HG03558 (cell line): ENCODE results near the gene PRPSAP2.
"Not testable (repeated sequence)": the region's sequence is repeated elsewhere in the genome, so short reads cannot be mapped to it uniquely, and the experiment has no call there.

Experiments
- ATAC-seq: cut with Tn5 transposase; IDR thresholded peaks from one replicate; pipeline ENCODE4 v1.9.1; 2021; ENCODE audit warnings: moderate number of reproducible peaks; ENCODE audit not compliant: unreplicated experiment; ENCODE audit errors: extremely low read depth

Gene PRPSAP2, protein sequence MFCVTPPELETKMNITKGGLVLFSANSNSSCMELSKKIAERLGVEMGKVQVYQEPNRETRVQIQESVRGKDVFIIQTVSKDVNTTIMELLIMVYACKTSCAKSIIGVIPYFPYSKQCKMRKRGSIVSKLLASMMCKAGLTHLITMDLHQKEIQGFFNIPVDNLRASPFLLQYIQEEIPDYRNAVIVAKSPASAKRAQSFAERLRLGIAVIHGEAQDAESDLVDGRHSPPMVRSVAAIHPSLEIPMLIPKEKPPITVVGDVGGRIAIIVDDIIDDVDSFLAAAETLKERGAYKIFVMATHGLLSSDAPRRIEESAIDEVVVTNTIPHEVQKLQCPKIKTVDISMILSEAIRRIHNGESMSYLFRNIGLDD

DNA sequence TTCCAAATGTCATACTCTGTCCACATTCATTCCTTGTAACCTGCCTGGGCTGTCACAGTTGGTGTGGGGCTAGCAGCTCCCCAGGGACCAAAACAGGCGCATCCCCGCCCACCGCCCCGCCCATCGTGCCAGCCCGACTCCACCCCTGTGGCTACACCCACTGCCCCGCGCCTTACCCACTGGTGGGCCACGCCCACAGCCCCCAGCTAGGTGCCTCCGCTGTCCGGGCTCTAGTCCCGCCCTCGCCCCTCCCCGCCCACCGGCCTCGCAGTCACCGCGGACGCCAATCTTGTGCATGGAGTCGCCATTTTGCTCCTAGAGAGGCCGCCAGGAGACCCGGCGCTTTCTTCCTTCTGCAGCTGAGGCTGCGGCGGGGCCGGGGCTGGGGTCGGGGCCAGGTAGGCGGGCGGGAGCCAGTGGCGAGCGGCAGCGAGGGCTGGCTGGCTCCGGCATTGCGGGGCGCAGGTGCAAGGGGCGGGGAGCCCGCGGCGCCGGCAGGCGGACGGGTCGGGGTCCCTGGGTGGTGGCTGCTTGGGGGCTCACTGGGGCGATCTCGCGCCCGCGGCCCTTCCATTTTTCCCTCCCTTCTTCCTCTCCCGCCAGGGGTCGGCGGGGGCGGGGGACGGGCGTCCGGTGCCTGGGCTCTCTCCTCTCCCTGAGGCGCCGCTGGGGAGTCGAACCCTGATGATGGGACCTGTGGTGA is at the start of gene PRPSAP2:
Gene PRPSAP2 (plus strand): TSS at position 268 of the 703 bp plus-strand sequence. CDS start 7,703 bp downstream, outside the sequence.
- peak; percentile 24 for ATAC-seq

DNA sequence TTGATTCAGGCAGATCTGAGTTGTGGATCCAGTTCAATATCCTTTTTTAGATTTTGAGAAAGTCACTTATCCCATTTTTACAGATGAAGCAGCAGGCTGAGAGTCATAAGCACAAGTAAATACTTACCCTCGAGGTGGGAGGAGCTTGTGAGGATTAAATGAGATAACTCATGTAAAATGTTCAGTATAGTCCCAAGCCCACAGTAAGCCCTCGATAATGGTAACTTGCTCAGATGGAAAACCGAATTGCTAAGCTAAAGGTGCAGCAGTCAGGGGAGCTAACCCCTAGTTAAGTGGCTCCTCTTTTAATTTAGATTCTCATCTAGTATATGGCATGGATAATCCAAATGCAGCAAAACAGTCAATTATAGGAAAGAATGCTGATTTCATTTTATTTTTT is 42.0 kb upstream of the PRPSAP2 start:
- not testable (repeated sequence) for ATAC-seq

DNA sequence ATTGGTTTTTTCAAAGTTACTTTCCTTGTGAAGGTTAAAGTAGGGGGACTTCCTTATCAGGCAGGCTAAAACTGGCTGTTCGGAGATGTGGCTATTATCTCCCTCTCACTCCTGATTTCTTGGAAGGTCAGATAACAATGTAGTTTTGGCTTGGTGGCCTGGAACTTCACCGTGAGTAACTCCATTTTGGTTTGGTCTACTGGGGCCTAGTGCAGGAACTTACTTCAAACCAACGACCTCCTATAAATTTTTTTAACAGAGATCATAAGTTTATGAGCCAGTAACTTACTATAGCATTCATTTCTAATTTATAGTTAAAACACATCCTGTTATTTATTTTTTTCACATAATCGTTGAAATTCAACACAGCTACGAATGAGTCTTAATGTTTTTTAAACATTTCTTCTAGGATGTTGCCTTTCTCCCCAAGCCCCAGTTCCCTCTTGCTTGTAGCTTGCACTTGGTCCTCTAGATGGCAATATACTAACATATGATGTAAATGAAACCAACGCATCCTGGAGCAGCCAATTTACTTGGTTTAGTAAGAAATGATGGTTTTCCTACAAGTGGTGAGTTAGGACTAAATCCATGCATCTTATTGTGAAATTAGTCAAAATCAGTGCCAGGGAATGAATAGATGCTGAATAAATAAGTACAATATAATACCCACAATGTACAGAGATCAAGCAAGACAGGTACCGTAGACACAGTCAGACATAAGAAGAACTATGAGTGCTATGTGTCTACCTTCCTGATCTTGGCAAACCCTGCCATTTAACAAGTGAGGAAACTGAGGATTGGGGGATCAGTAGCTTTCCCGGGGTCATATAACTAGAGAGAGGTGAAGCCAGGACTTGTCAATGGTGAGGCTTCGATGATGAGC is 41.2 kb upstream of the PRPSAP2 start:
- ATAC-seq: not testable (repeated sequence)

DNA sequence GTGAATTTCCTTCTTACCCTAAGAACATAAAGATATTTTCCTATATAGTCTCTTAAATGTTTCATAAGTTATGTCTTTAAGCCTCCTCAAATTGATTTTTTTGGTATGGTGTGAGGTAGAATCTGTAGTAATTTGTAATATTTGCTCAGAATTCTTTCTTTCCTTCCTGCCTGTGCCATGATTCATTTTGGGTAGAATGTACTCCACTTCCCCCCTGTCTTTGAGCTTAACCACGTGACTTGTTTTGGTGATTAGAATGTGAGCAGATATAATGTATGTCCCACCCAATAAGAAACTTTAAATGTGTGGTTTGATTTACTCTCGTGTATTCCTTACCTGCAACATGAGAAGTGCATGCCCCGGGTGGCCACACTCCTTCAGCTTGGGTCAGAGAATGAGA is 36.5 kb upstream of the PRPSAP2 start:
- ATAC-seq: not testable (repeated sequence)

DNA sequence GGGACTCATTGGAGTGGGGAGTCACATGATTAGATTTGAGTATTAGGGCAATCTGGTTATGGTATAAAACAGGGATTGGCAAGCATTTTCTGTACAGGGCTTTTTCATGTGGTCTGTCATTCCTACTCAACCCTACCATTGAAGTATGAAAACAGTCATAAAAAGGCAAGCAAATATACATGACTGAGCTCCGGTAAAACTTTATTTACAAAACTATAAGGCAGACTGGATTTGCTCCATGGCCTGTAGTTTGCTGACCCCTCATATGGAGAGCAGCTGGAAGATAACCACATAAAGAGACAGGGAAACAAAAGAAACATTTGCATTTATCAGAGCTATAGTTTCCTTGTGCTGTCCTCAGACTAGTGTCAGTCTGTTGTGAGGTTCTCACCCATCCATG is 30.3 kb upstream of the PRPSAP2 start:
- ATAC-seq: not testable (repeated sequence)

DNA sequence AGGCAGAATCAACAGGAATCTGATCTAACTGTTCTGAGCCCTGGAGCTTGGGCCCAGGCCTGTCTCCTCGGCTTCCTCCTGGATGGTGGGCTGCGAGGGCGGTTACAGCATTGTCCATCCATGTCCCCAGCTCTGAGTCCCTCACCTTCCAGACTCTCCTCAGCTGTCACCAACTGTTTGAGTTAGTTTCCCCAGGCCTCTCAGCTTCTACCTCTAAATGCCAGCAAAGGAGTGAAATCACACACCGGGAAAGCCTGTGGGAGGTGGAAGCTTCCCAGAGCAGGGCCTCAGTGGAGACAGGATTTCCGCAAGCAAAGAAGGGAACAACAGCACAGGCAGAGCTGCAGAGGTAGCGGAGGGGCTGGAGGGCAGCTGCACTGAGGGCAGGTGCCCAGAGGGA is 9.4 kb upstream of the PRPSAP2 start:
- ATAC-seq: no peak

DNA sequence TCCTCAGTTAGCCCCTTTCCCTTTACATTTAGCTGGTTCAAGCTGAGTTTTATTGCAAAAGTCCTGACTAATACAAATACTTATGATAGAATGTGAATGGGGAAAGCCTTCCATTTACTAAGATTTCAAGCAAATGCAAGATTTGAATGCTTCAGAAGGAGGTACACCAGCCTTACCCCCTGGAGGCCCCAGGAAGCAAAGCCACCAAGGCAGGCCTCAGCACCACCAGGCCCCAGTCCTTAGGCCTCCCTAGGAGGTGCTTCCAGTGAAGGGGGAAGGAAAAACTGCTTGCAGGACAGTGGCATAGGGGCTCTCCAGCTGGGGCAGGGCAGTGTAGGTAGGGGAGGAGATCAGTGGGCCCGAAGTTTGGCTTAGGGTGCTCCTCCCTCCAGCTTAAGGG is 7.3 kb upstream of the PRPSAP2 start:
- no peak for ATAC-seq

DNA sequence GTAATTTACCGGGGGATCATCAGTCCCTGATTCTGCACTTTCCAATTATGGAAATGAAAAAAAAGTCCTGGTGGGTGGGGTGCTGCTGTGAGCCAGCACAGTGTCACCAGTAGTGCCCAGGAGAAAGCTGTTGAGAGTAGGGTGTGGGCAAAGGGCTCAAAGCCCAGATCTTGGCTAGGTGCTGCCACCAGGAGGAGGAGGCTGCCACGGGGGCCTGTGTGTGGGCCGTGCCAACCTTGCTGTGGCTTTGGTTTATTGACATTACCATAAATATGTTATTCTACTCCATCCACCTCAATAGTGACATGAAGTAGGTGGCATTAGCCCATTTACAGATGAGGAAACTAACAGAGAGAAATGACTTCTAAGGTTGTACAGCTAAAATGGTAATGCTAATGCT is 6.7 kb upstream of the PRPSAP2 start:
- no peak for ATAC-seq

DNA sequence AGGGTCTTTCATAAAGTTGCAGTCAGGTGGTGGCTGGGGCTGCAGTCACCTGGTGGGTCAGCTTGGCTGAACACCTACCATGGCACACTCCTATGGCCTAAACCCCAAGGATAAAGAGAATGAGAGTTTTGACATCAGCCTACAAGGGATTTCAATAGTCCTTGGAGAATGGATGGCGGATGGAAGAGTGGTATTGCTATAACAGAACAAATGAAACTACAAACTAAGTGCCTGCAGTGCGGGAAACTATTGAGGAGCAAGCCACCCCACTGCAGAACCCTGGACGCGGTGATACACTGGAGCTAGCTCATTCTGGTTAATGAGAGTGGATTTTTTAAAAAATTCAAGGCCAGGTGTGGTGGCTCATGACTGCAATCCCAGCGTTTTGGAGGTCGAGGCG is 3.0 kb upstream of the PRPSAP2 start:
- no peak for ATAC-seq

DNA sequence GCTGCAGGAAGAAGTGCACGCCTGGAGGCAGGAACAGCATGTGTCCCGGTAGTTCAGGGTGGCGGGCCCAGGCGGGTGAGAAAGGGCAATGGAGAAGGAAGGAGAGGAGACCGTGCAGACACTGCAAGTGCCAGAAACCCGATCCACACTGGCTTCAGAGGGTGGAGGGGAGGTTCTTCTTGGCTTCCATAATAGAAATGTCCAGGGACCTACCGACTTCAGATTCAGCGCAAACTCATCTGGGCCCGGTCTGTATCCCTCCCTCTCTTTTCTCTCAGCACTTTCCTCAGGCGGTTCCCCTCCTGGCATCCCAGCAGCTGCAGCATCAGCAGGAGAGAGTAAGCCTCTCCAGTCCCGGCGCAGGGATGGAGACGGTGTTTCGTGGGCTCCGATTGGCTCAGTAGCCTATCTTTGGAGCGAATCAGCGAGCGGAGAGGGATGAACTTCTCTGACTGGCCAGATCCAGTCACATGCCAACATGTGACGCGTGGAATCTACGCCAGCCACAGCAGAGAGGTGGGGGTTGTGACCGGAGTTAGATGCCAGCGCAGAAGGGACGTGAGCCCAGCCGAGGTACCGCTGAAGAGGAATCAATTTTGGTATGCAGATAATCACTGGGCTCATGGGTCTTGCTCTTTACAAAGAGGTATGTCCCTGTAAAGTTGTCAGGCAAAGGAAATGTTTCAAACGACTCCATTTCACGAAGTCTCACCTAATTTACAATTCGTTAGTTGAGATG is 1.9 kb upstream of the PRPSAP2 start:
- ATAC-seq: peak; percentile 42

DNA sequence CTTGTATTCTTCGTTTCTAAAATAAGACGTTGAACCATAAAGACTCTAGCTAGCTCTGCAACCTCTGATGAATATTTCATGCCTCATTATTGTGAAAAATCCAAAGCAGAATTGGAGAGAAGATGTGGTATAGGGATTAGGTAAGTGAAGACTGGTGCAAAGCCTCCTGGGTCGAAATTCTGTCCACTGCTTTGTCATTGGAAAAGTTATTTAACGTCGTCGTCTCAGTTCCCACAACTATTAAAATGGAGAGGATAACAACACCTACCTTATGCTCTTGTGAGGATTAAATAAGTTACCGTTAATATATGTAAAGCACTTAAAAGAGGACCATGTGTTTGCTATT is 1.4 kb upstream of the PRPSAP2 start:
- no peak for ATAC-seq

DNA sequence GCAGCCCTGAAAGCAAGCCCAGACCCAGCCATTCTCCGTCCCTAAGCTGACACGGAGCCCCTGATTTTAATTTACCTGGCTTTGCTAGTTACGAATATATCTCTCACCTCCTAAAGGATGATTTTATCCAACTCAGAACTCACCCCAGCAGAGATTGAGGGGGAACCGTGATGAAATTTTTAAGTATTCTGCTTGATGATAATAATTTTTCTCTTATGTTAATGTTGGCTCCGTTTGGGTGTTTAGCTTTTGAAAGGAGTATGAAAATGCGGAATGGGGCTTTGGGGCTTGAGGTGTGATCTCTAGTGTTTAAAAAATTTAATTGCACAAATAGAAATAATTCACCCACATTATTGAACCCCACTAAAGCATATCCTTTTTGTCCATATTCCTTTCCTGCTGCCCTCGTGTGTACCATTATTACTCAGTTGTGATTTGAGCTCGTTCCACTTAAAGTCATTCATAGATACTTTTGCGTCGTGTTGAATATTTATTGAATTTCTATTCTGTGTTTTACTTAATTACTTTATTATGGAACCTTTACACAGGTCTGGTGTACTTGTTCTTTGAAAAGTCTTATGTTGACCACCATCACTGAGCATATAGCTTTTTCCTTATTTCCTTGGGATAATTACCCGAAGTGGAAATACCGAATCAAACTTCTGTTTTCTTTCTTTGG is 775 bp downstream of the PRPSAP2 start:
- no peak for ATAC-seq

DNA sequence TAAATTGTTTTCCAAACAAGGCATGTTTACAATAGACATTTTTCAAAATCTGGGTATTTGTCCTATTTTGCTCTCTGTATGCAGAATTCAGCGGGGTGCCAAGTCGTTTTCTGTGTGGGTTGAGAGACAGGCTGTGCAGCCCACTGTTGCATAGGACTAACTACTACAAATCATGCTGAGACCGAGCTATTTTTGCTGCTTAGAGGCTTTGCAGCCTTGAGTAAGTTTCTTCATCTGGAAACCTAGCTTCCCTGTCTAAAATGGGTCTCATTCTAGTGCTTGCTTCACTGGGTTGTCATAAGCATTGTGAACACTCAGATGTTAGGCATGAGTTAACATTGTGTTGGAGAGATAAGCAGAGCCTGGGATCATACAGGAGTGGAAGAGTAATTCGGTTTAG is 1.3 kb downstream of the PRPSAP2 start:
- ATAC-seq: no peak

DNA sequence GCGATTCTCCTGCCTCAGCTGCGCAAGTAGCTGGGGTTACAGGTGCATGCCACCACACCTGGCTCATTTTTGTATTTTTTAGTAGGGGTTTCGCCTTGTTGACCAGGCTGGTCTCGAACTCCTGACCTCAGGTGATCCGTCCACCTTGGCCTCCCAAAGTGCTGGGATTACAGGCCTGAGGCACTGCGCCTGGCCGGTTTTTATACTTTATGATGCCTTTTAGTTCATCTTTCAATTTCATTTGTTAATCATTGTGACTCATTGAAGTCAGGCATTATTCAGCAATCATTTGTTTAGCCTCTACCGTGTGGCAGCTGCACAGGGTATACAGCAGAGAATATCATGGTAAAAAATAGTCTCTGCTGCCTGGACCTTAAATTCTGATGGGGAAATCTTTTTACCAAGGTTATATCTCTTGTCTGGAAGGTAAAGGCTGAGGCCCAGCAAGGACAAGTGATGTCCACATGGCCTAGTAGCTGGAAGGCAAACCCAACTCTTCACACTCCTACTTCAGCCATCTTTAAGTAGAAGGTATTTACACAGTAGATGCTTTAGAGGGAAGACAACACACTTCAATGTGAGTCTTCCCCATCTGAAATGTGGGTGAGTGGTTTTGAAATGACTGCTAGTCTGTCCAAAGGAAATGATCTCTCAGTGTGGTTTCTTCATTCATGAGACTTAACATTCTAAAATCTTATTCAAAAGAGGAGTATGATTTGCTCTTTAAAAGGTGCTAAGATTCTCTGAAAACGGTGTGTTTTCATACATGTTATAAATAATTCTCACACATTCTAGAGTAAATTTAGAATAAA is 2.4 kb downstream of the PRPSAP2 start:
- ATAC-seq: no peak

DNA sequence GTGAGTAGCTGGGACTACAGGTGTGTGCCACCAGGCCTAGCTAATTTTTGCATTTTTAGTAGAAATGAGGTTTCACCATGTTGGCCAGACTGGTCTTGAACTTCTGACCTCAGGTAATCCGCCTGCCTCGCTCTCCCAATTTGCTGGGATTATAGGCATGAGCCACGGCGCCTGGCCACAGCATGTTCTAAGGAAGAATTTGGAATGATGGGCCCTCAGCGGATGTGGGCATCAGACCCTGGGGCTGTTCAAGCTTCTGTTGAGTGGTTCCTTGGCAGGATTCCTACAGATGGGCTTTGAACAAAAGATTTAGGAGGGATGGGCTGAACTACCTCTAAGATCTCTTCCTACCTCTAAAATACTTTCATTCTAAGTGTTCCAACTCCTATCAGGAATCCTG is 4.1 kb downstream of the PRPSAP2 start:
- ATAC-seq: no peak

DNA sequence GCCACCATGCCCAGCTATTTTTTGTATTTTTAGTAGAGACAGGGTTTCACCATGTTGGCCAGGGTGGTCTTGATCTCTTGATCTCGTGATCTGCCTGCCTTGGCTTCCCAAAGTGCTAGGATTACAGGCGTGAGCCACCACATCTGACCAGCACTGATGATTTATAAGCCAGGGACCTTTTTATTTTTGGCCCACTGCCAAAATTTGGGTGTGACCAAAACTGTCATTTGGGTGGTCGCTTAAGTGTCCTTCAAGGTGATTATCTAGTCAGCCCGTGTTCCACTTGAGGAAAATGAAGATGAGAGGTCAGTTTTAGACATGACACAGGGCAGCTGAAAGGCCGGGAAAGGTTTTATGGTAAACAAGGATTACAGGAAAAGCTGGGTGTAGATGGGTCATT is 7.1 kb downstream of the PRPSAP2 start:
- ATAC-seq: not testable (repeated sequence)

DNA sequence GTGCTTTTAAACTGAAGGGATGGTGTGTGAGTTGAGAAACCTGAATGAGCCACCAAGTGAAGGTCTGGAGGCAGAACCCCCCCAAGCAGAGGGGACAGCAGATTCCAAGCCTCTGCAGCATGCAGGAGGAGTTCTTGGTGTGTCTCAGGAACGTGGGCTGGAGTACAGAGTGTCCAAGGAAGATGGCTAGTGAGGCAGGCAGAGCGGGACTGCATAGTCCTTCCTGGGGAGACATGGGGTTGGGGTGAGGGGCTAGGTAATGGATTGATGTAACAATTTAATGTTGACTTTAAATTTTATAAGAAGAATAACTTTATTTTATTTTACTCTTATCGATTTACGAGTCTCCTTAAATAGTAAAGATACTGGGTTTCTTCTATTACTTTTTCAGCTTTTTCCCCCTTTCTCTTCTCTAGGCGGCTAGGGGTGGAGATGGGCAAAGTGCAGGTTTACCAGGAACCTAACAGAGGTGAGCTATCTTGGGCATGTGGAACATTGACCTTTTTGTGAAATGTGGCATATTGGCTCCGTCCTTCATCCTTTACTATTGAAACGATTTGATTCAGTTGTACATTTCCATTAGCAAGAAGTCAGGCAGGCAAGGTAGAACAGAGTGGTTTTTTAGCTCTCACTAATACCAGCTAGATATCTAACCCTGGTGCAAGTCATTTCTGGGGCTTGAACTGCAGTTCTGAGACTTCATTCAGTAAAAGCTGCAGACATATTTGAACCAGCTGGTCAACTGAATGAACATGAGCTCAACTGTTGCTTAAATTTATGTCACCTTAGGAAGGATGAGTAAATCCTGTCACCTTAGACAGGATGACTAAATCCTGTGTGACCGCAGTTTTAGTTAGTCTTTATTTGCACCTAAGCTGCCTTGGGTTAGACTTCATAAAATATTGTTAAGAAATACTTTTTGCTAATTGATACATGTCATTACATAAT is 9.2 kb downstream of the PRPSAP2 start:
- ATAC-seq: no peak
